ENCODE data around the gene AOPEP. TPM values are rescaled to one million over a fixed set of nuclear protein-coding genes. Genes with fewer than 3 reads are reported as not detected.
A peak's percentile ranks its signal among the peaks of the same experiment; 100 is the strongest.

AOPEP gene
- polyA plus RNA-seq, 2 of the 4 experiments (the other 2 are of a cell fraction): 226 to 266 TPM

GRCh38 chr9:94690344-94690743, 36.2 kb upstream of the AOPEP start:
- ChIA-PET POLR2A (interaction anchor here (0.5 to 0.7 kb wide), 2 partner anchors 21 to 574 kb away, joined by 3 to 4 read pairs; no protein-coding TSS in a partner anchor), CTCF (interaction anchor here (1.2 to 2.5 kb wide), 2 partner anchors 9 to 437 kb away, joined by 3 to 19 read pairs; no protein-coding TSS in a partner anchor)
- Histone ChIP-seq H3K4me1 (peaks cover 27% of the 10 kb centered on the region), H3K4me2 (no peak overlapping the region), H3K4me3 (no peak overlapping the region), H3K9me3 (no peaks in the 10 kb centered on the region), H3K27ac (0 out of 6 replicates have a peak overlapping the region, but pooled peaks of 1 of the 2 experiments have one; percentile 2)
- DNase-seq (ENCODE audit: low read depth in 1 of 2, low spot score in 1 of 2) (no peak), FAIRE-seq (no peak), ATAC-seq (no peak)
- 83% methylated on average over 6 of the region's 9 CpGs for WGBS (ENCODE audit: missing lambda C conversion rate)
- no peak for TF ChIP-seq HES2 (IDR thresholded peaks at IDR 0.05)
- no peak for TF ChIP-seq NFE2L2 (conservative IDR thresholded peaks at IDR 0.05; ENCODE audit: low read length)
- no peak for TF ChIP-seq CHD2 (IDR thresholded peaks at IDR 0.05; ENCODE audit: low read length, partially characterized antibody)
- TF ChIP-seq E2F6 (IDR thresholded peaks at IDR 0.05; ENCODE audit: borderline replicate concordance, low read depth): no peak
- TF ChIP-seq HDAC2 (IDR thresholded peaks at IDR 0.05): no peak
- no peak for TF ChIP-seq ZNF302 (CRISPR knock-in tag; IDR thresholded peaks at IDR 0.05)
- TF ChIP-seq USF2 (IDR thresholded peaks at IDR 0.05): no peak
- no peak for TF ChIP-seq NPAS2 (CRISPR knock-in tag; IDR thresholded peaks at IDR 0.05; ENCODE audit: borderline replicate concordance)
- TF ChIP-seq KDM1A (IDR thresholded peaks at IDR 0.05; ENCODE audit: low read depth): no peak
- TF ChIP-seq HMGXB4 (CRISPR knock-in tag; IDR thresholded peaks at IDR 0.05; ENCODE audit: borderline replicate concordance): no peak
- no peak for TF ChIP-seq HOXB5 (CRISPR knock-in tag; IDR thresholded peaks at IDR 0.05)
- TF ChIP-seq BHLHE40 (IDR thresholded peaks at IDR 0.05; ENCODE audit: low read depth, low read length): no peak

- ChIA-PET POLR2A (interaction anchor here (0.8 to 1.7 kb wide), 4 partner anchors 11 to 216 kb away, joined by 3 to 7 read pairs (median 4); partner anchors contain the start of gene AOPEP), CTCF (interaction anchor here (1.2 to 1.6 kb wide), 6 partner anchors 11 to 439 kb away, joined by 4 to 17 read pairs (median 4); no protein-coding TSS in a partner anchor)
- FAIRE-seq: peak; percentile 89
- peak overlapping the region; percentile 54 for H3K4me2 ChIP-seq
- 3% methylated on average over 4 of the region's 4 CpGs for WGBS (ENCODE audit: missing lambda C conversion rate)
- no peaks in the 10 kb centered on the region for H3K9me3 ChIP-seq
- peaks cover 27% of the 10 kb centered on the region for H3K4me1 ChIP-seq
- peak overlapping the region; percentile 53 to 69 for H3K27ac ChIP-seq
- DNase-seq (ENCODE audit: low read depth in 1 of 2, low spot score in 1 of 2): peak; percentile 33 to 81
- H3K4me3 ChIP-seq: no peak overlapping the region
- TF ChIP-seq ZNF302 (CRISPR knock-in tag; IDR thresholded peaks at IDR 0.05): peak; percentile 64; the same call in 1 of the 2 replicates
- TF ChIP-seq TFCP2L1 (CRISPR knock-in tag; IDR thresholded peaks at IDR 0.05): no peak
- 0 out of 2 replicates have a peak, but pooled peaks have one; percentile 31 for TF ChIP-seq E2F6 (IDR thresholded peaks at IDR 0.05; ENCODE audit: borderline replicate concordance, low read depth)
- peak; percentile 74 for TF ChIP-seq MAX (IDR thresholded peaks at IDR 0.05)
- peak; percentile 70 to 88; a peak in 5 of 6 replicates for ATAC-seq
Measured at GRCh38 chr9:94692601-94693000, 33.9 kb upstream of the AOPEP start.

GRCh38 chr9:94693485-94694204, 32.9 kb upstream of the AOPEP start:
- TF ChIP-seq BCL3 (IDR thresholded peaks at IDR 0.05) (no peak), CTCF (IDR thresholded peaks at IDR 0.05) (no peak)
- no peaks in the 10 kb centered on the region for H3K9me3 ChIP-seq
- no peak for FAIRE-seq
- peak overlapping the region; percentile 53 to 69; a peak in 5 of 6 replicates for H3K27ac ChIP-seq
- peak overlapping the region; percentile 54 for H3K4me2 ChIP-seq
- POLR2A ChIA-PET: no interaction called here
- no peak for DNase-seq (ENCODE audit: low read depth in 1 of 2, low spot score in 1 of 2)
- no peak overlapping the region for H3K4me3 ChIP-seq
- H3K4me1 ChIP-seq: peaks cover 27% of the 10 kb centered on the region
- no peak for ATAC-seq
- 86% methylated on average over 8 of the region's 8 CpGs for WGBS (ENCODE audit: missing lambda C conversion rate)
- CTCF ChIA-PET: interaction anchor here (0.9 to 1.6 kb wide), 7 partner anchors 9 to 438 kb away, joined by 3 to 8 read pairs (median 4); no protein-coding TSS in a partner anchor
